HG03520 (cell line): ENCODE results near the gene PRIMA1.

Experiments
- ATAC-seq: cut with Tn5 transposase; IDR thresholded peaks from one replicate; pipeline ENCODE4 v1.9.1; 2021; ENCODE audit warnings: mild to moderate bottlenecking, moderate library complexity; ENCODE audit not compliant: unreplicated experiment

PRIMA1 gene

DNA sequence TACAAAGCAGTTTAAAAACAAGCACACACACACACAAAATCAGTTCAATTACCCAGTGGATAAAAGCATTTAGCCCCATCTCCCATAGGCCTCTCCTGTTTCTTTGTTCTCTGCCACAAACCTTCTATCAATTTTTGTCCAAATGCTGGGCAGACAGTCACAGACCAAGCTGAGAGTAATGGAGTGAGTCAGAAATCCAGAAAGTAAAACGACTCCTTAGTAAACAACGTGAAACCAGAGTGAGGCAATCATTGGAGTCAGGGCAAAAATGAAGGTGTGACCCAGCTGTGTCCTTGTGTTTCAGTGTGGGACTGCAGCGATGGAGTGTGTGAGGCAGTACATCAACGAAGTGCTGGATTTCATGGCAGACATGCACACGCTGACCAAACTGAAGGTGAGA, 102.0 kb downstream of the PRIMA1 start:
- ATAC-seq, result no peak

DNA sequence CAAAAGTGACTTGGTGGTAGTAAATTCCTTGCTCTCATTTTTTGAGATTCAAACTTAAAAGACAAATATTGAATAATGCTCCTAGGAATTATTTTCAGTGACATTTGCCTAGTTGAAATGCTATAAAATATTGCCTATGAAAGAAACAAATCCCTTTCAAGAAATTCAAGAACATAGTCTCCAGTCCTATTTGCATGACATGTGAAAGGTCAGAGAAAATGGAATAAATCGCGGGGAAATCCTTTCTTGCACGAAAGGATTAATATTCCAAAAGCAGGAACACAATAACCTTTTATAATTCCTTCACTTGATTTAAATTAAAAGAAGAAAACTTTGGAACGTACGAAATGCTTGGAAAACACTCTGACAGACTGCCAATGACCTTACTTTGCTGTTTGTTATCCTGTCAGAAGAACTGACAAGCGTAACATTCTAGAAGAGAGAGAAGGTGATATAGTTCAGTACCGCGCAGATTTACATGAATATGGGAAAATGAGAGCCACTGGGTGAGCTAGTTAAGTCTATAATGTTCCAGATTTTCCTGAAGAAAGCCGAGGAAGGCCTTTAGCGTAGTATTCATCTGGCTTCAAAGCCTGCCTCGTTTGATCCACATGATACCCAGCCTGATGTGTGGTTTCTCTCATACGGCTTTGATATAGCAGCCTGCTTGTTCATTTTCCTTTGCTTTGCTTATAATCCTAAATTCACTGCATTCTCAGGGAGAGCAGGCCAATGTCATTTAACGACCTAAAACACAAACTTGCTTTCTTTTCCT, 103.0 kb downstream of the PRIMA1 start:
- ATAC-seq, result no peak

DNA sequence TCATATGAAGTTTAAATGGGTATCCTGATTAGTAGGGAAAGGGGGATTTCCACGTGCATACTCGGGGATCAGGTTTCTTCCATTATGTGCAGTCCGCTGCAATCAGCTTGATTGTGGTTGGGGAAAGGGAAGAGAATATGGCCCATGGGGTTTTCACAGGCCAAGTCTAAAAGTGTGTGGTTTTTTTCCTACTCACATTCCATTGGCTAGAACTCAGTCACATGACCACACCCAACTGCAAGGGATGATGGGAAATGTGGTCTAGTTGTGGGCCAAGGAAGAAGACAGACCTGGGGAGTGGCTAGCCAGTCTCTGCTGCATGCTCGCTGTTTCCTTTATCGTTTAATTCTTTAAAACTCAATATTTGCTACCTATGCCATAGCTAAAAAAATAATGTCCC, 105.1 kb downstream of the PRIMA1 start:
- ATAC-seq, result no peak

- ATAC-seq, result no peak
Measured at GRCh38 chr14:93682459-93682858, 105.8 kb downstream of the PRIMA1 start.

DNA sequence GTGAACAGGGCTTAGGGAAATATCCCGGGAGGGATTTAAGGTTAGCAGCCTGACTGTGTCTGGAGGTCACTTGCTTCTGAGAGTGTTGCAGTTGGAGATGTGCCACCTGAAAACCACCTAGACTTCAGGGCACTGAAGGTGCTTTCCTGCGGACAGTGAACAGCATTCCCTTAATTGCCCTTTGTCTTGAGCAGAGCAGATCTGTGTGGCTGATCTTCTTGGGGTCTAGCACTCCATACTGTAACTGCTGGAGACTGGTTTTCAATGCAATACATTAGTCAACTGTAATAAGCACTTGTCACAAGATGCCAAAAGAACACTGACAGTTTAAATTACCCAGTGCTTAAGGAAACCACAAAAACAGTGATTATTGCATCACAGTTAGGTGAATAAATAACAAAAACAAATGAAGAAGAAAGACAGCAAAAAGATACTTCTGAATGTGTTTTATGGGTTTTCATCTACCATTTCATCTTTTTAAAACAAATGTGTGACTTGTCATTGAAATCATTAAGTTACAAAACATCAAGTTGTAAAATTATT, 111.8 kb downstream of the PRIMA1 start:
- ATAC-seq, result no peak

- ATAC-seq, result no peak
Measured at GRCh38 chr14:93675651-93676050, 112.6 kb downstream of the PRIMA1 start.

DNA sequence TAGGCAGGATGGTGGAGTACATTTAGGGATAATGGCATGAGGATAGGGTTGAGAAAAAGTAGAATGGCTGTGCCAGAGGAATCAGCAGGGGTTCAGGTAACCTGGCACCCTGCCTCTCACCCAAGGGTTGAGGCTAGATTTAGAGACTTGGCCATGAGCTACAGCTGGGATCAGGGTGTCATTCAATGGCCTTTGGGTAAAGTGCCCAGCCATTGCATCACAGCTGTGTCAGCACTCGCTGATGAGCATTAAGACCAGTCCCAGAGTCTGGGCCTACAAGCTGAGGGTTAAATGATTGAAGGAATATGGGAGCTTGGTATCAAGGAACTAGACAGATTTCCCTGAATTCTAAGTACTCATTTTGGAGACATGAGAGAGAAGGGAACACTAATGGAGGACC, 113.9 kb downstream of the PRIMA1 start:
- no peak for ATAC-seq

GRCh38 chr14:93669632-93670031, 118.7 kb downstream of the PRIMA1 start:
- no peak for ATAC-seq
